22Rv1 (cell line): Measurements from ENCODE around the gene TTBK1.

ENCODE experiments used
- CTCF ChIP-seq: fragments of 450-650 bp; IDR thresholded peaks from 2 replicates; pipeline ENCODE4 v1.5.1; 2017; ENCODE audit warnings: mild to moderate bottlenecking
- ZFX ChIP-seq: fragments of 450-650 bp; IDR thresholded peaks from 2 replicates; pipeline ENCODE4 v1.6.1; 2017; ENCODE audit warnings: antibody characterized with exemption, borderline replicate concordance

- TF ChIP-seq CTCF, result no peak
- TF ChIP-seq ZFX, result no peak
Measured at GRCh38 chr6:43205849-43206248, 37.4 kb upstream of the TTBK1 start.
